NCI-H2029 treated with DMSO at 0.1 percent for 48 hours (cell line): ENCODE data around the gene TPP1.

Experiments
- DNase-seq: peaks from one replicate; lab custom pipeline; 2025; lab: John Stamatoyannopoulos, UW

The TPP1 gene

DNA sequence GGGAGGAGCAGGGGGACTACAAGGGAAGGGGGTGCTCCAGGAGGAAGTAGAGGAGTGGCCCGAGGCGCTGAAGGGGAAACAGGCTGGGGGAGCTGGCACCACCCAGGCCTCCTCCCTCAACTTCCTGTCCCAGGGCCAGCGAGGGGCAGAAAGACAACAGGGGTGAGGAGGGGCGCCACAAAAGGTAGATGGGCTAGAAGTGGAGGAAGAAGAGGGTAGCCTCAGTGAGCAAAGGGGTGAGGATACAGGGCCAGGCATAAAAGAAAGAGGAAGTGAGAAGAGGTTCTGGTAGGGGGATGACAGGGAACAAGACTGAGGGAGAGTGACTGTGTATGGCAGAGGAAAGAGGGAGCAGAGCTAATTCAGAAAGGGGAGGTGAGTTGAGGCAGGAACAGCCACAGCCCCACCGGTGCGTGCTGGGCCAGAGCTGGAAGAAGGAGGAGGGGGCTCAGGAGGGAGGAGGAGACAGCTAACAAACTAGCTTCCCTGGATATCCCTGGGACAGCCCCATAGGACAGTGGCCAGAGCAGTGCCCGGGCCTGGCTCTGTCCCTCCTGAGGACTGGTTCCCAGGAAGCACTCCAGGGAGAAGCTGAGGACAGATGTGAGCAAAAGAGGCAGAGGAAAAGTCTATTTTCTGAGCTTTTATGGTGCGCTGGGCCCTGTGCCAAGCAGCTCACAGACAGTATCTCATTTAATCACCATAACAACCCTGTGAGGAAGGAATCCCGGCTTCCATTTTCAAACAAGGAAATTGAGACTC is 27.9 kb upstream of the TPP1 start:
- DNase-seq = no peak

- DNase-seq = no peak
Observed at GRCh38 chr11:6646576-6646917, 27.3 kb upstream of the TPP1 start.

- DNase-seq = no peak
Observed at GRCh38 chr11:6646071-6646470, 26.8 kb upstream of the TPP1 start.

DNA sequence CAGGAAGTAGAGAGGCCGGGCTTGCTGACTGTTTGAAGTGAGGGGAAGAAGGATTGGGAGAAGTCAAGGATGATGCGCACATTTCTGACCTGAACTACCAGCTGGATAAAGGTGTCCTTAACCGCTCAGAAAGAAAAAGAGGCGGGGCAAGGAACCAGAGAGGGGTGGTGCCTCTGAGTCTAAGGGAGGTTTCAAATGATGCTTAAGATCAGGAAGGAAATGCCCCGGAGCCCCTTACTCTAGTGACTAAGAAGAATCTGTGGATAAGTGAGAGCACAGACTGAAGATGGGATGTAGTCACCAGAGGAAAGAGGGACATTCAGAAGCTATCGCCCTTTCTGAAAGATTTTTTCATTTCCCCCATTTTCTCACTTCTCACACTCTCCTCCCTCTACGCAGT is 23.7 kb upstream of the TPP1 start:
- no peak for DNase-seq

DNA sequence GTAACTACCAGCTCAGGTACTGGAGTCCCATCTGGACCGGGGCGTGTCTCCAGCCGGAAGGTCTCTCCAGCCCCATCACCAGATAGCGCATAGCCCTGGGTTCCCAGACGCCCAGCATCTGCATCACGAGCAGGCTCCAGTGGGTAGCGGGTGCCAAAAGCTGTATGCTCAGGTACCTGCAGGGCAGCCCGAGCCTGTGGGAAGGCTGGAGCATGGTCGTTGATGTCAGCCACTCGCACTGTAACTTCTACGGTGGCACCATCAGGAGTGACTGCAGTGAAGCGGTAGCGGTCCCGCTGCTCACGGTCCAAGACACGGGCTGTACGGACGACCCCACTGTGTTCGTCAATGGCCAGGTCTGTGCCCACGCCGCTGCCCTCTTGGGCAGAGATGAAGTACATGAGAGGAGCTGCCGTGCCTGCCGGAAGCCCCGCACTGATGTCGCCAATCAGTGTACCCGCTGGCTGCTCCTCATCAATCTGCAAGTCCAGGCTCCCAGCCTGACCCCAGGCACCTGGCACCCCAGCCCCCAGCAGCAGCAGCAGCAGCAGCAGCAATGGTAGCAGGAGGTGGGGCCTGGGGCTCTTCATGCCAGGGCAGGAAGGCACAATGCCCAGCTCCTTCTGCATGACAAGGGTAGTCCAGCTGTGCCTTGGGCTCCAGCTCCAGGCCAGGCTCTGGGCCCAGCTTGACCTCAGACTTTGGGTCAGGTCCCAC is 21.9 kb upstream of the TPP1 start:
- DNase-seq = no peak

GRCh38 chr11:6640036-6640984 is 21.1 kb upstream of the TPP1 start:
- DNase-seq = no peak

- DNase-seq = peak; percentile 30
Observed at GRCh38 chr11:6638429-6638828, 19.2 kb upstream of the TPP1 start.

- DNase-seq = no peak
Observed at GRCh38 chr11:6637871-6638270, 18.6 kb upstream of the TPP1 start.

GRCh38 chr11:6636480-6636879 is 17.3 kb upstream of the TPP1 start:
- DNase-seq = no peak

GRCh38 chr11:6635082-6635932 is 16.1 kb upstream of the TPP1 start:
- no peak for DNase-seq

GRCh38 chr11:6634534-6634933 is 15.3 kb upstream of the TPP1 start:
- DNase-seq = no peak

DNA sequence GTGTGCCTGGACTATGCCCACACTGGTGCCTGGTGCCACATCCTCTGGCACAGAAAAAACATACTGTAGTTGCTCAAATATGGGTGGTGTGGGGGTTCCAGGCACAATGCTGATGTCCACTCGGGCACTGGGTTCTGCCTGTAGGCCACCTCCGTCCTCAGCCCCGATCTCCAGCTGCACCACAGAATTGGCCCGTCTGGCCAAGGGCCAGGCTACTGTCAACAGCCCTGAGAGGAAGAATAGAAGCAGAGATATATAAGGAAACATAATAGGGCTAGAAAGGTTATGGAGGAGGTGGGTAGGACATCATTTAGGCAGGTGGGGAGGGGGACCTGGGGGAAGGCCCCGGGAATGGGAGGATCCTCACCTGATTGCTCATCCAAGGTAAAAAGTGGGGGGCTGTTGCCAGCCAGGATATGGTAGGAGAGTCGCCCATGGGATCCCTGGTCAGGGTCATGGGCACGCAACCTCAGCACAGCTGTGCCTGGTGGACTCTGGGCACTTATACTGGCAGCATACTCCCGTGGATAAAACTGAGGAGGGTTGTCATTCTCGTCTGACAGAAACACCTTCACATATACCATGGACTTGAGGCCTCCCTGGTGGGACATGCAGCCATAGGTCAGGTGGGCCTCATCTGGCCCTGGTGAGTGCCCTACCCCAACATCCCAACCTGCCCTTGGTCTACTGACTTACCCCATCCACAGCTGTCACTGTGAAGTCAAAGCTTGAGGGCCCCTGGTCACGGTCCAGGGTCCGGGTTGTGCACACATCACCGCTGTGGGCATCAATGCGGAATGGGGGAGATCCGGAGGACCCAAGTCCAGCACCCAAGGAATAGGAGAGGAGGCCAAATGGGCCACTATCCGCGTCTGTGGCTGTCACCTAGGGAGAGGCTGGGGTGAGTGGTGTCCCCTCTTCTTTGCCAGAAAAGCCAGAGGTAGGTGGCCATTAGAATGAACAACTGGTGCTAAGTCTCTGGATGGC is 14.5 kb upstream of the TPP1 start:
- DNase-seq = no peak

- DNase-seq = no peak
Observed at GRCh38 chr11:6632116-6633073, 13.2 kb upstream of the TPP1 start.

DNA sequence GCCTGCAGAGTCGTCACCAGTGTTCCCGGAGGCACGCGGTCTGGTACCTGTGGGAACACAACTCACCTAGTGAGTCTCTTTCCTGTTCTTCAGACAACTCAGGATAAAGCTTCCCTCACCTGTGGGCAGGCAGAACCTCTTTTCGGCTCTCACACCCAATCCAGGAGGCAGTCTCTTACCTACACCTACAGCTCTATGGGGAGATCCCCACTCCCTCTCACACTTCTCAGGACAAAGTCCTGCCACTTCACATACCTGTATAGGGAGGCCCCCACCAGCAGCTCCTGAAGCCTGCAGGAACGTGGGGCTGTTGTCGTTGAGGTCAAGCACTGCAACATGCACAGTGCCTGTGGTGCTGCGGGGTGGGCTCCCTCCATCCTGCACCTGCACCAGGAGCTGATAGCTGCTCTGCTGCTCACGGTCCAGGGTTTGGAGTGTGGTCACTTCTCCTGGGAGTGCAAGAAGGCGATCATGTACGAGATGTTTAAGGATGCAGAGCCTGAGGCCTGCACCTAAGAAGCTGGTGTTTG is 12.2 kb upstream of the TPP1 start:
- DNase-seq = no peak

DNA sequence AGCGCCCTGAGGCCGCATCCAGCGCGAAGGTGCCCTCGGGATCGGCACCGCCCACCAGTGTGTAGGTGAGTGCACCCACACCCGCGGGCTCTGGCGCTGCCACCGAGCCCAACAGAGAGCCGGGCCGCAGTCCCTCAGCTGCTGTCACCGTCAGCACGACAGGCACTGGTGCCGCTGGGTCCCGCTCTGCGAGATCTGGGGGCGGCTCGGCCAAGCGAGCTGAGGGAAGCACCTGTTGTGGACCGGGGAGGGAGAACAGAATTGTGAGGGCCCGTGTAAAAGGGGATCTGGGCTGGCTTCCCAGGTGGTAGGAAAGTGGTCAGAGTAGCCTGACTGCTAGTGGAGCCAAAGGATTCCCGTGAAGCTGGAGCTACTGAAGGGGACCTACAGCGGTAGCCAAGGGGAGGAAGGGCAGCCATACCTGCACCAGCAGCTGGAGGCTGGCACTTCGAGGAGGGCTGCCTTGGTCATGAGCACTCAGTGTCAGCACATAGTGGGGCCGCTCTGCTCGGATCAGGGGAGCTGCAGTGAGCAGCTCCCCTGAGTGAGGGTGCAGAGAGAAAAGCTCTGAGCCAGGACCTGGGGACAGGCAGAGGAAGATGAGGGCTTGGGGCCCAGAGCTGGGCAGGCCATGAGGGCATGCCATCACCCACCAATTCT is 11.5 kb upstream of the TPP1 start:
- DNase-seq = no peak

- DNase-seq = peak; percentile 14
Observed at GRCh38 chr11:6629892-6630631, 10.8 kb upstream of the TPP1 start.

DNA sequence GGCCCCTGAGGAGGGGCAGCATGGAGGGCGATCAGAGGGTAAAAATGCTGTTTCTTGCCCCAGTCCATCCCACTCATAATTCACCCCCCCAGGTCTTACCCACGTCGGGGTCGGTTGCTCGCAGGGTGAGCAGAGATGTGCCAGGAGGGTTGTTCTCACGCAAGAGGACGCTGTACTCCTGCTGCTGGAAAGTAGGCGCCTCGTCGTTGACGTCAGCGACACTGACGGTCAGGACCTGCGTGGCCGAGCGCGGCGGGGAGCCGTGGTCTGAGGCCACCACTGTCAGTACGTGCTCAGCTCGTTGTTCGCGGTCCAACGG is 10.3 kb upstream of the TPP1 start:
- DNase-seq = no peak

DNA sequence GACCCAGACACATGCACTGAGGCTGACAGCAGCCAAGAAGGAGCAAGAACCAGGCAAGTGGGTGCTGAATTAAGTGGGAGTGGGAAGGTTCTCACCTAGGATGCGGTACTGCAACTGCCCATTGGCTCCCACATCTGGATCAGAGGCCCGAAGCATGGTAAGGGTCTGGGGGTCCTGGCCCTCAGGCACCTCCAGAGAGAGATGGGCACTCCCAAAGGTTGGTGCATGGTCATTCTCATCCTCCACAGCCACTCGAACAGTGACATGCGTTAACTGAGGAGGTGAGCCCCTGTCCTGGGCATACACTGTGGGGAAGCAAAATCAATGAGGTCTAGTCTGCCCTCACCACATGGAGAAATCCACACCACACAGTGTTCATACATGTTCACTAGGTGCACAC is 9.3 kb upstream of the TPP1 start:
- DNase-seq = no peak
